ENCODE measurements around the gene TAF3.

Gene TAF3

DNA sequence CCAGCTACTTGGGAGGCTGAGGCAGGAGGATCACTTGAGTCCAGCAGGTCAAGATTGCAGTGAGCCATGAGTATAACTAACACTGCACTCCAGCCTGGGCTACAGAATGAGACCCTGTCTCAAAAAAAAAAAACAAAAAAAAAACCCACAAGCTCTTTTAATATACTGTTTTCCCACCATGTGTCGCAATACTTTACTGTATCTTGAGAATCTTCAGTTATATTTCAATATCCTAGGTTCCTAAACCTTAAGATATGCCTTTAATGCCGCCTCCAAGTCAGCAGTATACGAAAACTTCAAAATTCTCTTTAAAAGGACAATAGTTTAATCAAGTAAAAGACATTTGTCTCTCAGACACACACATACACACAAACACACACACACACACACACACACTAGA, 62.8 kb downstream of the TAF3 start:
- DNase-seq: no peak

DNA sequence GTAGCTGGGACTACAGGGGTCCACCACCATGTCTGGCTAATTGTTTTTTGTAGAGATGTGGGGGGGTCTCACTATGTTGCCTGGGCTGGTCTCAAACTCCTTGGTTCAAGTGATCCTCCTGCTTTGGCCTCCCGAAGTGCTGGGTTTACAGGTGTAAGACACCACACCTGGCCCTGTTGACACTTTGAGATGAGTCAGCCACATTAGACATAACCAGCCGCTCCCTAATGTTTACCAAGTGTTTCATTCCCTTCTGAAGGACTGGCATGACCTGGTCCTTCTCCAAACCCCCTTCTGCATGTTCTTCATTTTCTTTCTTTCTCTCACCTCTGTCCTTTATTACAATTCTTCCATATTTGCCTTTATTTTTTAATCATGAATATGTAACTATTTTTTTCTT, 67.8 kb downstream of the TAF3 start:
- peak; percentile 11 for DNase-seq

DNA sequence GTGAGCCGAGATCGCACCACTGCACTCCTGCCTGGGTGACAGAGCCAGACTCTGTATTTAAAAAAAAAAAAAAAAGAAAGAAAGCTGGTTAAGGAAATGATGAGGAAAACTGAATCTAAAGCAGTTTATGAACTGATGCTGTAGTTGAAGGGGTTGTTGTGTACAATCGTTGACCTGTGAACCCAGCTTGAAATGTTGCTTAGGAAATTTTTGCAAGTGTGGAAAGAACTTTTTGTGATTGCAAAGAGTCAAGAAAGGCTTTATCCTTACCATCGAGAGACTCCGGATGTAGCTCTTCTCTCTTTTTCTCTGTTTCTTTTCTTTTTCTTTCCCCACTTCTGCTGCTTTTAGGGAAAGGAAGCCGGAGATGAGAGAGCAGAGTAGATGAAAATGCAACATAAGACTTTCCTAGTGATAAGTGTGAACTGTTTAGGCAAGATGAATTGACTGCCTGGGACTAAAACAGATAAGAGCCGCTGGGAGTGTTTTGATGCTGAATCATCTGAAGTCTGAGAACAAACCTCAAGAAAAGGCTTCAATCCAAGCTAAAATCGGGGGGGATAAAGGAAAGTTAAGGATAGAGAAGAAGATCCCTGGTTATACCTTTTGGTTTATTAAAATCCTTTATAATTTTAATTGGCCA, 69.0 kb downstream of the TAF3 start:
- no peak for DNase-seq

DNA sequence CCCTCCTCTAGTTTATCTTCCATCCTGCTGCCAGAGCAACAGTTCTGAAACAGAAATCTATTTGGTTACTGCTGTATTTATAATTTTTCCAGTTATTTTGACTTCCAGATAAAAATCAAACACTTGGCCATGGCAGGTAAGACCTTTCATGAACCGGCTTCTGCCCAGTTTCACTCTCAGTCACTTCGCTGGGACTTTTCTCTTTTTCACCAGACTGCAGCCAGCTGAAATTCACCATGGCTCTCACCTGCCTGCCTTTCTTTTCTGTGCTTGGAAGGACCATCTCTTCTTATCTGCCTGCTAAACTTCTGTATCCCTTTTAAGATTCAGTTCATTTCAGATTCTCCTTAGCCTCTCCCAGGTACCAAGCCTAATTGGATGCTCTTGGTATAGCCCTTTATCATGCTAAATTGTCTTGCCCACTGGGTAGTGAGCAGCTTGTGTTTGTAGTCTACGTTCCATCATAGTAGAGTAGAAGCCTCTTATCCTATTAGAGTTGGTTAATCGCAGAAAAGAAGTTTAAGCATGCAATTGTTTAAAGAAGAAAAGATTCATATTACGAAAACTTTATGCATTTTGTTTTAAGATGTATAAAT, 71.7 kb downstream of the TAF3 start:
- DNase-seq: no peak

DNA sequence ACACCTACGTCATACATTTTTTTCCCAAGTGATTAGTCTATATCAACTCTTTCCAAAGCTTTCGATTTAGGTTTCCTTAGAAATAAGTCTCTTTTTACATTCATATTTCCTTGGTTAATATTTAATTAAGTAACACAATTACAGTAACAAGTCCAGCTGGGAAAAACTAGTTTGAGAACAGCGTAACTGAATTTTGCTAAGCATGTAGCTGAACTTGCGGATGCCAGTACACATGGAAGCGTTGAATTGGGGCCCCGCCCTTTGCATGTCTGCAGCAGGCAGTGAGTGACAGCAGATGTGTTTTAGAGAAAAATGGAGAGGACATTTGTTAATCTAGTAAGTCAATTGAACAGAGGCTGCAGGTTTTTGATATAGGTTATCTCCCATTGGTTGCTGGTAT, 72.5 kb downstream of the TAF3 start:
- peak; percentile 0 for DNase-seq

DNA sequence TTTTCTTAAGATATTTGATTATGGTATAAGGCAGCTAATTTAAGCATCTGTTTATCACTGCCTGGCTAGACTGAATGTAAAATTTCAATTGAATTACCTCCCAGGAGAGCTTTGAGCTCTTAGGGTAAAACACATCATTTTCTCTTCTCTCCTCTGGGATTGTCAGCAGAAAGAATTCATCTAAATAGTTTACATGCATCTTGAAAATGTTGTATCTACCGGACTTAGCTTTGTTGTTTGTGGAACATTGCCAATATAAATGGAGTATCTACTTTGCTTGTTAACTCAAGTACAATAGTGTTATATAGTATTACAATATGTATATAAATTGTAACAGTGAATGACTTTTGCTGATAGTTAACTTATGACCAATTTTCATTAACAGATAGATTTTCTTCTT, 73.3 kb downstream of the TAF3 start:
- peak; percentile 5 for DNase-seq

DNA sequence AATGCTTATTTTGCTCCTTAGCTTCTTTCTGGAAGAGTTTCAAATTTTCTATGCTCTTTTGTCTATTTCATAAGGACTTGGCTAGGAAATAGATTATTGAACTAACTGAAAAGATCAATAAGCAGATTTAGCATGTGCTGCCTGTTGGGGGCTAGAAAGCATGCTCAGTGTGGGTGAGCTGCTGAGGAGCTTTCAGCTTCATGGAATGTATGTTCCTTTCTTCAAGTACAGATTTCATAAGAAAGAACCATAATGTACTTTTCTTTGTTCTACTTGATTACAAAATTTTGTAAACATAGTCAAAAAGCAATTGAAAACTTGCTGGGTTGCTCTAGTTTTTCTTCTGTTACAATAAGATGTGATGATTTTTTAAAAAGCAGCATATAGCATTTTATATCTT, 73.8 kb downstream of the TAF3 start:
- DNase-seq: no peak

DNA sequence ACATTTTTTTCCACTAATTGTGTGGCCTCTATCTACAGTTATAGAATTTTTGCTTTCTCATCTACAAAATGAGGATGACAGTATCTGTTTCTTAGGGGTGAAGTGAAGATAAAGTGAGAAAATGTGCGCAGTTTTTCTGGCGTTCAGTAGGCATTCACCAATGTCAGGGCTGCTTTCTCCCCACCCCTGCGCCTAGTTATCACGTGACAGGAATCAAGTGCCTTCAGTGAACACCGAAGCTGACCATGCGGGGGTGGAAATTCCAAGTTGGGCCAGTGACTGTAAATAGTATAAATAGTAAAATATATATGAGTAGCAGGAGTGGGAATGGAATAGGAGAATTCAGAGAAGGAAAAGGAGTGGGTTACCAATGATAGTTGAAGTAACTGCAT, 77.4 kb downstream of the TAF3 start:
- DNase-seq: no peak

DNA sequence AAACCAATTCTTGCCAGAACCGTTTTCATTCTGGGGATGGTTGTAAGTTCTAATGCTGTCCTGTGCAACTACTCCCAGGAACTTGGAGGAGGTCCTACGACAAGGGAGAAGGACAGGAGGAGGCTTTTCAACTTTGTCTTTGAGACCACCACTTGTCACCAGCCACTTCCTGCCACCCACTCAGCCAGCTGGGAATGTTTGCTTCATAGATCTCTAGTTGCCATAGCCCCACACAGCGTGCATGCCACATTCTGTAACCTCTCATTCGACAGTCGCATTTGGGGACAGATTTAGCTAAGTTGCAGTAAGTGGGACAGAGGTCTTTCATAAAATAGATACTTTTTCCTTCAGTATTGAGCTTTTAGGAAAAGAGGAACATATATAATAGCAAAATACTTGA, 78.0 kb downstream of the TAF3 start:
- DNase-seq: no peak

DNA sequence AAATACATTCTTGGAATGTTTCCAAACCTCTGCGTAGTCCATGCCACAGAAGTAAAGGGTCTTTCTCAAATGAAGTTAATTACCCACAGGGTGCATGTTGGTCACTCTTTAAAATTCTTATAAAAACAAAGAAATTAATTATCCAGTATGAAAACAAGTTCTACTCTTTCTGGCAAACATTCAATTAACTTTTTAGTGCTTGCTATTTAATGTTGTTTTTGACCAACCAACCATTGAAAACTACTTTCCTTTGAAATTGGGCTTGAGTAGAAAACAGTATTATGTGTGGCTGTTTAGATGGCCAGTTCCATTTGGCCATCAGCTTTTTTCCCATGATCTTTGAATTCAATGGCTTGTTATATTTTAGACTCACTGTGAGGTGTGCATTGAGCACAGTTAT, 83.0 kb downstream of the TAF3 start:
- DNase-seq: no peak

DNA sequence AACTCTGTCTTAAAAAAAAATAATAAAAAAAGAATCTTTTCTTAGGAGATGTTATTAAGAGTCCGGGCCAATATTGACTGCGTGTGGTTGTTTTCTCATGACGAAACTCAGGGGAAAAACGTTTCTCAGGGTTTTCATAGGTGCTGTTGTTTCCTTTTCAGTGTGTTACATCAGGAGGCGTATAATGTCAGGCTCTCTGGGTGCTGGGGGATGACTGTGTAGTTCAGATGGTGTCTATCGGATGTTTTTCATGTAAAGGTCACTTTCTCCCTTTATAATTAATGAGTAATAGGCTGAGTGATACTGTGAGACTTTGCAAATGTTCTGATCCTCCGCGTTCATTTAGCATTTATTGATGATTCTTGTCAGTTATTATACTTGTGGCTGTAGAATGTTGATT, 84.1 kb downstream of the TAF3 start:
- DNase-seq: no peak

DNA sequence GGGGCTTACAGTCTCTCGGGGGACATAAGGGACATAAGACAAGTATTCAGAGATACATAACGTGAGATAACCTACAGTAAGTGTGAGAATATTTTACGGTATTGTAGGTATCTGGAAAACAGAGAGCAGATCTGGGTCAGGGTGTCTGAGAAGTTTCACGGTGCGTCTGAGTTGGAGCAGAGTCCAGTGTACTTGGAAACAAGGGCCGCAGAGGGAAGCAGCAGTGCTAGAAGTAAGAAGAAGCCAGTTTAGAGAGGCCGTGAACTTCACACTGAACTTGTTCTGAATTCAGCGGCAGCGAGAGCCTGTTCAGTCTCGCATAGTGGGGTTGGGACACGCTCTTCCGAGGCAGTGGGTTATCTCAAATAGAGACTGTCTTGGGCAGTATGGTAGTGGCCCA, 85.5 kb downstream of the TAF3 start:
- no peak for DNase-seq

DNA sequence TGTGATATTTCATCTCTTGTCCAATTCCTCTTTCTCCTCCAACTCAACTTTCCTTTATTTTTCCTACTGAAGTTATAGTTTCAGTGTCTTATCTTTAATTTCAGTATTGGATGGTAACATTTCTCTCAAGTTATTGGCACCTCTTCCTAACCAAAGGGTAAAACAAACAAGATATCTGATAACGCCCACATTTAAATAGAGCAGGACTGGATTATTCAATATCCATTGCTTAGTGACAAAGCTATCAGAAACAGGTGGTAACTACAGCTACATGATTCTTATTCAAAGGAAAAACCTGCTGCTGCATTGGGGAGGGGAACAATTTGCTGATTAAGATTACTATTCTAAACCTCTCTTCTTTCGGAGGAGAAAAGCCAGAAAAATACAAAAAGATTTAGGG, 87.8 kb downstream of the TAF3 start:
- DNase-seq: no peak

DNA sequence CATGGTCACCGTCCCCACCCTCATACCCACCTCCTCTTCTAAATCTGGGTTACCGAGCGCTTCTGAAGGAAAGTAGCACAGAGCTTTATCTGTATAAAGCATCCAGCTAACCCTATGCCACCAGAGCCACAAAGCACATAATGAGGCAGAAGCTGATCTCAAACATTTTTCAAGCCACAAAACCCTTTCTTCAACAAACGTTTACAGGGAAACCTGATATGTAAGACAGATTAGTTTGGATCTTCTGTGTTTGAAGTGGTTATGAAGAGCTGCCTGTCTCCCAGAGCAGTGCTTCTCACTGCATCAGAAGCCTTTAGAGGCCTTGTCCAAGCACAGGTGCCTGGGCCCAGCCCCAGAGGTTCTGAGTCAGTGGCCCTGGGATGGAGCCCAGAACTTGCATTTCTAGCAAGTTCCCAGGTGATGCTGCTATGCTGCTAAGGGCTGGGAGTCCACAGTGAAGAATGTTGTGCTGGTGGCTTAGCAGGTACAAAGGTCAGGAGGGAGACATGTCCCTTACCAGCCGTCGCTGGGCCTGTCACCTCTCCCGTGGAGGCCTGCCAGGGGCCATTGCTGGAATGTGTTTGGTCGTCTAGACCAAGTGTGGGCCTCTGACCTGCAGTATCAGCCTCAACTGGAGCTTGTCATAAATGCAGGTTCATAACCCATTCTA, 90.4 kb downstream of the TAF3 start:
- DNase-seq: no peak

DNA sequence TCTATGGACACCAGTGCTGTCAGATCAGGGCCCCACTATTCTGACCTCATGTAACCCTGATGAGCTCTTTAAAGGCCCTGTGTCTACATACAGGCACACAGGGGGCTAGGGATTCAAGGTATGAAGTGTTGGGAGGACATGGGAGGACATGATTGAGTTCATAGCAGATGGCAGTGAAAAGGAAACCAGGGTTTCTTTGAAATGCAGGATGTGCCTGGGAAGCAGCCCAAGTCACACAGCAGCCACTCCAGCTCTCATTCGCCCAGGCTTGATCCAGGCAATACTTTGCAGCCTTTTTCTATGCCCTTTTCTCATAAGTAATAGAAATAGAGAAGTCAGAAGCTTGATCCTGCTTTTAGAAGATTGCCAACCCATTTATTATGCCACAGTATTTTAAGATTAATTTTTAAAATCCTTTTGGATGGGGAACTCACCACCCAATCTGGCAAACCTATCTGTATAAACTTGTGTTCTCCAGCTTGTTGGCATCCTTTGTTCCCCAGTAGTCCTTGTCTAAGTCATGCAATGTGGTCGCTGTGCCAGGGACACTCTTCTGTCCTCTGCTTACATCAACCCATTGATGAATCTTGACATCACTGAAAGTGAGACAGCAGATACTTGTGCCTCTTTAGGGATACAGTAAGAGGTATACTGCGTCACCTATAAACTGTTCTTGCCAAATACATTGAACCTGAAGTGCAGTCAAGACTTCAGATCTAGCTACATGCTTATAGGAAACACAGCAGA, 95.0 kb downstream of the TAF3 start:
- peak; percentile 27 for DNase-seq

DNA sequence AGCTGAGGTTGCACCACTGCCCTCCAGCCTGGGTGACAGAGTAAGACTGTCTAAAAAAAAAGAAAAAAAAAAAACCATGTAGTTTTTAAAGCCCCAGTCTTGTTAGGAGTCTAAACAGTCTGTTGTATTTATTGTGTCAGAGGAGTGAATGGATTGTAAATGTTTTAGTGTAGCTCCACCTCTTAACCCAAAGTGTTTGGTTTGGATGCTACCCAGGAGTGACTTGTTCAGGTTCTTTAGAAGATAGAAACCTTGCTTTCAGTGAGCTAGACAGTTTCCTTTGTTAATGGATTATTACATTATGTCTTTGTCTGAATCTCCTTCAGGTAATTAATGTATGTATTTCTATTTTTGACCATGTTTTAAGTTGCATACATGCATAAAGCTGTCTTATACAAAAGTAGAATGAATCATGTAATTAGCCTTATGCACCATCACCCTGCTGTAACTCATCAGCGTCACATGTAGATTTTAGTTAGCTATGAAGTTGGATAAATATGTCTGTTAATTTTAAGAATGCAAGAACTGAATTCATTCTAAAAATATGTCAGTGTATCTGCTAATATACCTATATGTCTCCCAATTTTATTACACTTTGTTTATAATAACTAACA, 97.7 kb downstream of the TAF3 start:
- DNase-seq: peak; percentile 83

DNA sequence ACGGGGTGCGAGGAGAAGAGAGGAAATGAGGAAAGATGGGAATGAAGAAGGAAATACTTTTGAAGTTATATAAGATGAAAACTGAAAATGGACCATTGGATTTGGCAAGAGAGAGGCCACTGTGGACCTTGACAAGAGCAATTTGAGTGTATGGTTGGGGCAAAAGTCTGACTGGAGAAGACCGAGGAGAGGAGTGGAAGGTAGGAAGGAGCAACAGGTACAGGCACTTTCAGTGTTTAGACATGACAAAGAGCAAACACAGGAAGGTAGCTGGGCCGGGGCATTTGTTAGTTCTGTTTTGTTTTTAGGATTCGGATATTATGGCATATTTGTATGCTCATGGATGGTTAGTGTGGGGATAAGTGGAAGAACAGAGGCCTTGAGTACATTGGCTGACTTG, 99.4 kb downstream of the TAF3 start:
- no peak for DNase-seq

DNA sequence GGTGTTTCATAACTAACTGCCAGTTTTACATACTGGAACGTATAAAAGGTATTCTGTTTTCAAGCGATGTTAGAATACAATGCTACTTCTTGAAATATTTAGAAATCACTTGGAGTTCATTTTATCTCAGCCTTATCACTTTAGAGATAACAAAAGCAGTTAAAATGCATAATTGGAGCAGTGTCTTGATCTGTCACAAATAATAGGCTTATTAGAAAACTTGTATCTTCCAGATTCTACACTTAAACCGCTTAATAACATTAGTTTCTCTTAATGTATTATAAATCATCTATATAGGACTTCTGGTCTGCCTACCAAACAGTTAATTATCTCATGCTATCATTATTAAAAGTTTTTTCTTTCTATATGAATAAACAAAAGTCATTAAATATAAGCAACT, 104.4 kb downstream of the TAF3 start:
- no peak for DNase-seq

DNA sequence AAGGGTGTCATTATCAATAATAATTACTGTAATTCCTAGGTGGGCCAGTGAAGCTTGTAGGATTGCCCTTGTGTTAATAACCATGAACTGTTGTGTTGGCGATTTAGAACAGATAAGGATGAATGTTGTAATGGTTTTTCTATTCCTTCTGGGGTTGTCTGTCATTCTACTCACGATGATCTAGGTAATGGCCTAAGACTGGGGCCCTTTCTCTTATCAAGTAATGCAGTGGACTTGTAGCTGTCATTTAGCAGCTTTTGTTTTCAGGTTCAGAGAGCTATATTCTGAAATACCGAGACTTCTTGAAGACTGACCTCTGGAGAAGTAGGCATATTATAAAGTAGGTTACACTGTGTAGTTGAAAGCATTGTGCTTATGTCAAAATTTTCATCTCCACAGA, 110.2 kb downstream of the TAF3 start:
- DNase-seq: no peak

DNA sequence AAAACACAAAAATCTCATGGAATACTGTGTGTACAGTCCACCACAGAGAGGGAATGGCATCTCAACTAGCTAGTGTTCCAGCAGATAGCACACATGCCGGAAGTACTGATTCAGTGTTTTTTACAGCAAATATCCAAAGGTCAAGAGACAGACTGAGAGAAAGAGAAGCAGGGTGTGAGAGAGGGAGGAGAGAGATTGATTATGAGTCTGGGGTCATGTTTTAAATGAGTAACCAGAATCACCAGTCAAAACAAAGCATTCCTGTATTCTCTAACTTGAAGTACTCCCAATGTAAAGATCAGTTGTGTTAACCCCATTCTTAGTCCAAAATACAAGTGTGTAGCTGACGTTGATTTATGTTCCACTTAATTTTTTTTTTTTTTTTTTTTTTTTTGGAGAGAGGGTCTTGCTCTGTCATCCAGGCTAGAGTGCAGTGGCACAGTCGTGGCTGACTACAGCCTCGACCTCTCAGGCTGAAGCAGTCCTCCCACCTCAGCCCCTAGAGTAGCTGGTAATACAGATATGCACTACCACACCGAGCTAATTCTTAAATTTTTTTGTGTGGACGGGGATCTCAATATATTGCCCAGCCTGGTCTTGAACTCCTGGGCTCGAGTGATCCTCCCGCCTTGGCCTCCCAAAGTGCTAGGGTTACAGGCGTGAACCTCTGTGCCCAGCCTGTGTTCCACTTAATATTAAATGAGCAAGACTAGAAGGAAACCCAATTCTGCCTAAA, 114.2 kb downstream of the TAF3 start:
- DNase-seq: no peak

DNA sequence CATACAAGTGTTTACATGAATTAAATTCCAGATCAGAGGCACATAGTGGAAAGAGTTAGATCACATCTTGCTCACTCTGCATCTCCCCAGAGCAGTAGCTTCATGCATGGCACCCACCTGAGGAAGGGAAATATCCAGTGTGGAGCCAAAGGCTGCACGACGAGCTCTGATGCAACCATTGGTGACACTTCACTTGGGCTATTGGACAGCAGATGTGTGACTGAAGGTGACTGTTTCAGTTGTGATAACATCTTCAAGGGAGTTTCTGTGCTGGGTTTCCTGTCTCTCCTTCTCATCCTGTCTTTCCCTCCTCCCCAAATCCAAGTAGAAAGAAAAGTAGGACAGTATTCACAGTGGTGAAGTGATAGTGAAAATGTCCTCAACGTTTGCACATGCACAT, 115.0 kb downstream of the TAF3 start:
- DNase-seq: no peak

DNA sequence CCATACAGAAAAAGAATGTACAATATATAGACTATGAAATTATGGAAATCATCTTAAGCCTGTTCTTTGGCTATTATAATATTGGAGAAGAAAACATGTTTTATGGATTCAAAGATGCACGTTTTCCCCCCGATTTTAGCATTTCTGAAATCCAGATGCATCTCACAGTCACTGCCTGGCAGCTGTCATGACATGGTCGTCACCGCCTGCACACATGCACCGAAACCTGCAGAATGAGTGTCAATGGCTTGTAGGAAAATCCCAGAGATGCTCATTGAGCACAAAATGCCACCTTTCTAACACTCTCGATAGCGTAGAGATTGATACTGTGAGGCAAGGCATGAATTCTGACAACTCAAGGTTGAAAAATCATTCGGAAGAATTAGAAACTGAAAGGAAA, 115.5 kb downstream of the TAF3 start:
- DNase-seq: no peak
